A549 (cell line): ENCODE measurements around the gene PRSS37. TPM values are rescaled to one million over a fixed set of nuclear protein-coding genes. Genes with fewer than 3 reads are reported as not detected.
A peak's percentile ranks its signal among the peaks of the same experiment; 100 is the strongest.

Source experiments
- ATAC-seq, 2 experiments: fragments of 200-7000 bp in 1 of 2; fragments of >200 bp in 1 of 2; cut with Nextera tagmentation in 1 of 2; cut with Tn5 transposase in 1 of 2; 3 replicates each; pipeline versions ENCODE4 v1.8.0 to v1.9.1; 2018 to 2020; ENCODE audit warnings: mild to moderate bottlenecking in 1 of 2, moderate library complexity in 1 of 2
- CTCF ChIA-PET: fragments of 300-600 bp; sonication (Branson Sonifier 250); formaldehyde crosslinking; extraction: SDS; loops from one replicate; lab custom pipeline; 2021; ENCODE audit warnings: antibody characterized with exemption, inconsistent platforms; lab: Yijun Ruan, JAX
- POLR2A ChIA-PET: fragments of 350-600 bp; formaldehyde crosslinking; extraction: SDS; loops from one replicate; lab custom pipeline; 2021; ENCODE audit warnings: antibody characterized with exemption, inconsistent platforms; lab: Yijun Ruan, JAX
- DNase-seq, 2 experiments: peaks; one replicate each; pipeline versions ENCODE4 v3.0.0 to v3.0.0-alpha.2; 2011 to 2016; ENCODE audit warnings: low read depth in 1 of 2, low spot score in 1 of 2
- FAIRE-seq: peaks from 2 replicates; lab custom pipeline; 2011; peaks lifted over from hg19 to GRCh38; lab: Jason Lieb, UNC
- H3K27ac ChIP-seq, 2 experiments: fragments of >200 bp; sonication (Bioruptor Twin); formaldehyde crosslinking; 3 replicates each; pipeline ENCODE4 v1.5.1; 2016 to 2017
- H3K4me1 ChIP-seq: fragments of >200 bp; sonication (Bioruptor Twin); formaldehyde crosslinking; 3 replicates; pipeline ENCODE4 v1.6.1; 2016
- H3K4me2 ChIP-seq: fragments of >200 bp; sonication (Bioruptor Twin); formaldehyde crosslinking; 3 replicates; pipeline ENCODE4 v1.6.1; 2016
- H3K4me3 ChIP-seq: fragments of >200 bp; sonication (Bioruptor Twin); formaldehyde crosslinking; 3 replicates; pipeline ENCODE4 v1.5.1; 2016
- H3K9me3 ChIP-seq: fragments of >200 bp; sonication (Bioruptor Twin); formaldehyde crosslinking; 3 replicates; pipeline ENCODE4 v1.6.1; 2016
- CEBPB ChIP-seq, 2 experiments: fragments of >200 bp in 1 of 2; sonication (Bioruptor Twin) in 1 of 2; formaldehyde crosslinking in 1 of 2; IDR thresholded peaks; 2 replicates each; pipeline ENCODE4 v1.6.1; 2012 to 2016
- EHF ChIP-seq: fragments of 250-450 bp; sonication (Bioruptor Pico); IDR thresholded peaks from 2 replicates; pipeline ENCODE4 v1.5.0; 2020; ENCODE audit warnings: mild to moderate bottlenecking
- EHMT2 ChIP-seq: fragments of 200-600 bp; sonication (generic); IDR thresholded peaks from 2 replicates; pipeline ENCODE4 v1.6.1; 2016; ENCODE audit warnings: antibody characterized with exemption, low read depth, mild to moderate bottlenecking, moderate library complexity
- EP300 ChIP-seq, 2 experiments: fragments of >200 bp; sonication (Bioruptor Twin); formaldehyde crosslinking; IDR thresholded peaks; 2 replicates in 1 of 2; 3 replicates in 1 of 2; pipeline ENCODE4 v1.6.1; 2016 to 2017
- ESRRA ChIP-seq: fragments of 150-350 bp; IDR thresholded peaks from 2 replicates; pipeline ENCODE4 v1.6.1; 2014; ENCODE audit warnings: mild to moderate bottlenecking, low read length, borderline replicate concordance
- FOXS1 ChIP-seq: fragments of 250-450 bp; sonication (Bioruptor Pico); IDR thresholded peaks from 2 replicates; pipeline ENCODE4 v1.5.0; 2020; ENCODE audit warnings: mild to moderate bottlenecking, moderate library complexity
- HEYL ChIP-seq: fragments of 250-450 bp; sonication (Bioruptor Pico); IDR thresholded peaks from 2 replicates; pipeline ENCODE4 v1.8.0; 2021; ENCODE audit warnings: mild to moderate bottlenecking, moderate library complexity
- HOXB13 ChIP-seq: fragments of 250-450 bp; sonication (Bioruptor Pico); IDR thresholded peaks from 2 replicates; pipeline ENCODE4 v1.5.0; 2020; ENCODE audit warnings: low read depth, mild to moderate bottlenecking, moderate library complexity
- HOXB5 ChIP-seq: fragments of 250-450 bp; sonication (Bioruptor Pico); IDR thresholded peaks from 2 replicates; pipeline ENCODE4 v1.5.0; 2020; ENCODE audit warnings: mild to moderate bottlenecking, moderate library complexity
- JUNB ChIP-seq: fragments of >200 bp; sonication (Bioruptor Twin); formaldehyde crosslinking; IDR thresholded peaks from 2 replicates; pipeline ENCODE4 v1.6.1; 2016
- KDM1A ChIP-seq: fragments of 200-600 bp; sonication (generic); IDR thresholded peaks from 2 replicates; pipeline ENCODE4 v1.6.1; 2016; ENCODE audit warnings: low read depth, mild to moderate bottlenecking
- KDM5A ChIP-seq: fragments of 200-600 bp; sonication (generic); IDR thresholded peaks from 2 replicates; pipeline ENCODE4 v1.6.1; 2016; ENCODE audit warnings: antibody characterized with exemption, mild to moderate bottlenecking
- MAFK ChIP-seq: fragments of 450-650 bp; IDR thresholded peaks from 2 replicates; pipeline ENCODE4 v1.6.1; 2014; ENCODE audit not compliant: partially characterized antibody
- MAX ChIP-seq: IDR thresholded peaks from 2 replicates; pipeline ENCODE4 v1.6.1; 2012
- MAZ ChIP-seq: fragments of 150-350 bp; IDR thresholded peaks from 2 replicates; pipeline ENCODE4 v1.6.1; 2014; ENCODE audit warnings: antibody characterized with exemption, low read depth, low read length, borderline replicate concordance
- MYC ChIP-seq: IDR thresholded peaks from 2 replicates; pipeline ENCODE4 v1.6.1; 2012; ENCODE audit warnings: mild to moderate bottlenecking, inconsistent platforms, low read length, improper control_type of control experiment, borderline replicate concordance
- NPAS2 ChIP-seq: fragments of 250-450 bp; sonication (Bioruptor Pico); IDR thresholded peaks from 2 replicates; pipeline ENCODE4 v1.8.0; 2022; ENCODE audit warnings: mild to moderate bottlenecking, moderate library complexity, borderline replicate concordance
- NR3C1 ChIP-seq: fragments of >200 bp; sonication (Bioruptor Twin); formaldehyde crosslinking; IDR thresholded peaks from 3 replicates; pipeline ENCODE4 v1.6.1; 2017
- PBX3 ChIP-seq: IDR thresholded peaks from 2 replicates; pipeline ENCODE4 v1.6.1; 2012
- POLR2A ChIP-seq: IDR thresholded peaks from 2 replicates; pipeline ENCODE4 v1.6.1; 2012; ENCODE audit warnings: mild to moderate bottlenecking, low read length
- RAD21 ChIP-seq, 2 experiments: fragments of >200 bp in 1 of 2; sonication (Bioruptor Twin) in 1 of 2; formaldehyde crosslinking in 1 of 2; IDR thresholded peaks in 1 of 2; conservative IDR thresholded peaks in 1 of 2; 2 replicates in 1 of 2; 3 replicates in 1 of 2; pipeline ENCODE4 v1.6.1; 2012 to 2018; ENCODE audit warnings: inconsistent platforms in 1 of 2
- RCOR1 ChIP-seq: fragments of 150-350 bp; IDR thresholded peaks from 2 replicates; pipeline ENCODE4 v1.6.1; 2014; ENCODE audit warnings: antibody characterized with exemption, low read length, low read depth
- REST ChIP-seq: fragments of 200-600 bp; sonication (generic); IDR thresholded peaks from 2 replicates; pipeline ENCODE4 v1.6.1; 2016; ENCODE audit warnings: antibody characterized with exemption, mild to moderate bottlenecking, moderate library complexity
- RFX5 ChIP-seq: fragments of 450-650 bp; IDR thresholded peaks from 2 replicates; pipeline ENCODE4 v1.7.1; 2014; ENCODE audit warnings: antibody characterized with exemption, mild to moderate bottlenecking, moderate library complexity
- RNF2 ChIP-seq: fragments of 200-600 bp; sonication (generic); IDR thresholded peaks from 2 replicates; pipeline ENCODE4 v1.6.1; 2016; ENCODE audit warnings: low read depth, mild to moderate bottlenecking, antibody characterized with exemption, moderate library complexity, borderline replicate concordance
- SMC3 ChIP-seq: fragments of >200 bp; sonication (Bioruptor Twin); formaldehyde crosslinking; IDR thresholded peaks from 3 replicates; pipeline ENCODE4 v1.6.1; 2018; ENCODE audit warnings: inconsistent platforms
- SREBF2 ChIP-seq: fragments of 450-650 bp; IDR thresholded peaks from 2 replicates; pipeline ENCODE4 v1.6.1; 2014; ENCODE audit warnings: mild to moderate bottlenecking, moderate library complexity
- TFCP2L1 ChIP-seq: fragments of 250-450 bp; sonication (Bioruptor Pico); IDR thresholded peaks from 2 replicates; pipeline ENCODE4 v1.5.0; 2021; ENCODE audit warnings: mild to moderate bottlenecking
- ZNF302 ChIP-seq: fragments of 250-450 bp; sonication (Bioruptor Pico); IDR thresholded peaks from 2 replicates; pipeline ENCODE4 v1.9.0; 2021; ENCODE audit warnings: inconsistent platforms, mild to moderate bottlenecking, moderate library complexity
- ZSCAN20 ChIP-seq: fragments of 250-450 bp; sonication (Bioruptor Pico); IDR thresholded peaks from 2 replicates; pipeline ENCODE4 v1.8.0; 2022; ENCODE audit warnings: mild to moderate bottlenecking, moderate library complexity
- WGBS: methylation state at CpG from one replicate; pipeline ENCODE4 v1.1.6; 2017; ENCODE audit errors: missing lambda C conversion rate; 5-methylcytosine and 5-hydroxymethylcytosine counted together
- polyA plus RNA-seq, 4 experiments: library from polyadenylated mRNA; depleted of rRNA in 3 of 4; stranded (reverse); fragments of >200 nt; fragmentation: RNase III in 1 of 4; extraction: RNeasy Plus Mini Kit Qiagen cat#74134 plus additional on column Dnase treatment in 1 of 4; gene quantifications; 2 replicates in 3 of 4; 3 replicates in 1 of 4; pipeline ENCODE4 v1.2.3, GENCODE V29; 2011 to 2017
- TF ChIP-seq, protein P1 (sequence below): fragments of 250-450 bp; sonication (Bioruptor Pico); IDR thresholded peaks from 2 replicates; pipeline ENCODE4 v1.5.0; 2020; ENCODE audit warnings: low read depth, mild to moderate bottlenecking, moderate library complexity

Gene PRSS37
- polyA plus RNA-seq, 2 of the 4 experiments (the other 2 are of a cell fraction), result not detected

DNA sequence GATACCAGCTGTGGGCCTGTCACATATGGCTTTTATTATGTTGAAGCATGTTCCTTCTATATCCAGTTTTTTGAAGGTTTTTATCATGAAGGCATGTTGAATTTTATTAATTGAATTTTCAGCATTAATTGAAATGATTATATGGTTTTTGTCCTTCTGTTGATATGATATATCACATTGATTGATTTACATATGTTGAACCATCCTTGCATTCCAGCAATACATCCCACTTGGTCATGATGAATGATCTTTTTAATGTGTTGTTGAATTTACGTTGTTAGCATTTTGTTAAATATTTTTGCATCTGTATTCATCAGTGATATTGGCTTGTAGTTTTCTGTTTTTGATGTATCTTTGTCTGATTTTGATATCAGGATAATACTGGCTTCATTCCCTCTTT lies 21.2 kb downstream of the PRSS37 start:
- Histone ChIP-seq H3K27ac (no peak overlapping the region), H3K4me3 (no peak overlapping the region), H3K9me3 (peaks cover 24% of the 10 kb centered on the region), H3K4me2 (no peak overlapping the region), H3K4me1 (no peaks in the 10 kb centered on the region)
- 22% methylated on average over 1 of the region's 1 CpG for WGBS
- CTCF ChIA-PET, result no interaction called here
- TF ChIP-seq ZNF302 (CRISPR knock-in tag) (no peak), MYC (no peak), RFX5 (no peak), RCOR1 (no peak), CEBPB (IDR thresholded peaks at IDR 0.05) (no peak), POLR2A (no peak), NR3C1 (no peak), PBX3 (no peak), KDM1A (no peak), RAD21 (conservative IDR thresholded peaks at IDR 0.05 in 1 of 2, IDR thresholded peaks at IDR 0.05 in 1 of 2) (no peak), MAFK (no peak), HOXB5 (no peak), MAZ (no peak)
- FAIRE-seq, result peak; percentile 13
- no peak for ATAC-seq
- peak in 1 of 2 experiments; percentile 4 for DNase-seq
- POLR2A ChIA-PET, result no interaction called here

DNA sequence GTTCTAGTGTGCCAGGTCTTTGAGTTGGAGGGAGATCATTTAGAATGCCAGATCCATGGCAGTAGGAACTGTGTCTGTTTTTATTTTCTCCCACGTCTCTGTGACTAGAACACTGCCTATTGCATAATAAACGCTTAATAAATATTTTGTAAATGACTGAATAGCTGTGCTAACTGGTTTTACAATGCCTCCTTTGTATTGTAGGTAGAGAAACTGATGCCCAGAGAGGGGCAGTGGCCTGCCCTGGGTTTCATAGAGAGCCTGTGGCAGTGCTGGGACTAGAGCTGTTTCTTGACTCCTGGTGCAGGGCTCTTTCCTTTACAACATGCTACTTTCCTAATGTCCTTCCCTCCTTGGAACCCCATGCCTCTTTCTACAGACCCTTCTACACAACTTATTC lies 48.8 kb downstream of the PRSS37 start:
- no peak overlapping the region for H3K4me2 ChIP-seq
- no peak overlapping the region for H3K4me3 ChIP-seq
- ChIA-PET POLR2A (no interaction called here), CTCF (no interaction called here)
- FAIRE-seq, result no peak
- no peaks in the 10 kb centered on the region for H3K9me3 ChIP-seq
- TF ChIP-seq EP300 (IDR thresholded peaks at IDR 0.05) (no peak), EHMT2 (no peak), NPAS2 (CRISPR knock-in tag) (no peak), SMC3 (no peak), RNF2 (no peak), ZSCAN20 (no peak), POLR2A (no peak), HOXB13 (no peak), KDM5A (no peak), TFCP2L1 (CRISPR knock-in tag) (no peak), ESRRA (no peak), FOXS1 (CRISPR knock-in tag) (no peak), HEYL (CRISPR knock-in tag) (no peak), SREBF2 (no peak)
- TF ChIP-seq, protein P1, sequence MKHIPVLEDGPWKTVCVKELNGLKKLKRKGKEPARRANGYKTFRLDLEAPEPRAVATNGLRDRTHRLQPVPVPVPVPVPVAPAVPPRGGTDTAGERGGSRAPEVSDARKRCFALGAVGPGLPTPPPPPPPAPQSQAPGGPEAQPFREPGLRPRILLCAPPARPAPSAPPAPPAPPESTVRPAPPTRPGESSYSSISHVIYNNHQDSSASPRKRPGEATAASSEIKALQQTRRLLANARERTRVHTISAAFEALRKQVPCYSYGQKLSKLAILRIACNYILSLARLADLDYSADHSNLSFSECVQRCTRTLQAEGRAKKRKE (CRISPR knock-in tag), result no peak
- ATAC-seq, result no peak
- no peak overlapping the region for H3K27ac ChIP-seq
- no peak for DNase-seq
- 82% methylated on average over 2 of the region's 2 CpGs for WGBS
- no peaks in the 10 kb centered on the region for H3K4me1 ChIP-seq

GRCh38 chr7:141789917-141790316 lies 51.4 kb downstream of the PRSS37 start, which contains the start of gene TAS2R5:
TAS2R5 (plus strand) TSS chr7:141790217; CDS start chr7:141790362, 145 bp downstream.
- no peak for TF ChIP-seq REST
- no peak for TF ChIP-seq EP300 (IDR thresholded peaks at IDR 0.05)
- TF ChIP-seq MAFK, result no peak
- no peak for TF ChIP-seq ESRRA
- no peak for TF ChIP-seq JUNB
- TF ChIP-seq MAX, result no peak
- TF ChIP-seq EHF (CRISPR knock-in tag), result no peak
- no peak for TF ChIP-seq NR3C1
- no peak for TF ChIP-seq KDM1A
- TF ChIP-seq SMC3, result no peak
- TF ChIP-seq, all 56 proteins: peak for 0
- H3K4me1 ChIP-seq, result no peaks in the 10 kb centered on the region
- 95% methylated on average over 5 of the region's 5 CpGs for WGBS
- no peak within 1 kb of the TSS for H3K4me3 ChIP-seq
- CTCF ChIA-PET, result interaction anchor here (1.3 kb wide), 1 partner anchor 694 kb away, joined by 3 read pairs; no protein-coding TSS in a partner anchor
- ATAC-seq, result no peak
- no peak for FAIRE-seq
- POLR2A ChIA-PET, result no interaction called here
- no peaks in the 10 kb centered on the region for H3K9me3 ChIP-seq
- DNase-seq, result no peak
- no peak within 1 kb of the TSS for H3K27ac ChIP-seq
- no peak within 1 kb of the TSS for H3K4me2 ChIP-seq
